Mesodermal cell (in vitro differentiated cells): ENCODE measurements around the gene SEMA6B.

ENCODE experiments used
- H3K27ac ChIP-seq: 2 replicates; pipeline ENCODE4 v1.7.0; 2013; ENCODE audit warnings: mild to moderate bottlenecking, low read depth, low read length, moderate library complexity; ENCODE audit not compliant: severe bottlenecking
- H3K36me3 ChIP-seq: 2 replicates; pipeline ENCODE4 v1.7.1; 2013; ENCODE audit warnings: mild to moderate bottlenecking, low read length, moderate library complexity; ENCODE audit not compliant: control insufficient read depth, insufficient read depth
- H3K4me1 ChIP-seq: one replicate; pipeline ENCODE4 v1.7.1; 2013; ENCODE audit warnings: mild to moderate bottlenecking, low read length; ENCODE audit not compliant: insufficient read depth, control insufficient read depth, poor library complexity, severe bottlenecking
- H3K4me3 ChIP-seq: 2 replicates; pipeline ENCODE4 v1.7.0; 2013; ENCODE audit warnings: low read length, control low read depth, mild to moderate bottlenecking; ENCODE audit not compliant: insufficient read depth, poor library complexity, severe bottlenecking; ENCODE audit errors: extremely low read depth
- H3K9me3 ChIP-seq: 2 replicates; pipeline ENCODE4 v1.7.1; 2013; ENCODE audit warnings: mild to moderate bottlenecking, low read length, moderate library complexity; ENCODE audit not compliant: control insufficient read depth
- WGBS, 2 experiments: methylation state at CpG; one replicate each; pipeline ENCODE4 v1.1.5; 2013; ENCODE audit warnings: missing lambda C conversion rate in 2 of 2; ENCODE audit not compliant: insufficient coverage in 2 of 2; 5-methylcytosine and 5-hydroxymethylcytosine counted together

SEMA6B gene

GRCh38 chr19:4512070-4512469, 47.4 kb downstream of the SEMA6B start:
- Histone ChIP-seq H3K36me3 (peaks cover 1% of the 10 kb centered on the region), H3K4me1 (no peaks in the 10 kb centered on the region), H3K9me3 (no peaks in the 10 kb centered on the region), H3K27ac (no peak overlapping the region), H3K4me3 (no peak overlapping the region)
- WGBS, 2 experiments: 87 to 89% methylated on average over 17 of the region's 17 CpGs

GRCh38 chr19:4511300-4512054, 48.0 kb downstream of the SEMA6B start:
- Histone ChIP-seq H3K27ac (no peak overlapping the region), H3K4me3 (no peak overlapping the region), H3K4me1 (peaks cover 5% of the 10 kb centered on the region), H3K9me3 (no peaks in the 10 kb centered on the region), H3K36me3 (peaks cover 7% of the 10 kb centered on the region)
- WGBS, 2 experiments: 82 to 85% methylated on average over 27 of the region's 27 CpGs

- Histone ChIP-seq H3K4me1 (peaks cover 9% of the 10 kb centered on the region), H3K27ac (no peak overlapping the region), H3K4me3 (no peak overlapping the region), H3K9me3 (no peaks in the 10 kb centered on the region), H3K36me3 (peaks cover 14% of the 10 kb centered on the region)
- WGBS, 2 experiments: 88 to 91% methylated on average over 33 to 34 of the region's 37 CpGs
These were observed 48.8 kb downstream of the SEMA6B start for GRCh38 chr19:4510435-4511255.

- Histone ChIP-seq H3K4me1 (peaks cover 9% of the 10 kb centered on the region), H3K4me3 (no peak overlapping the region), H3K9me3 (no peaks in the 10 kb centered on the region), H3K36me3 (peaks cover 25% of the 10 kb centered on the region), H3K27ac (no peak overlapping the region)
- WGBS, 2 experiments: 88 to 96% methylated on average over 13 of the region's 21 CpGs
These were observed 50.8 kb downstream of the SEMA6B start for GRCh38 chr19:4508698-4509097.

- H3K9me3 ChIP-seq: no peaks in the 10 kb centered on the region
- WGBS, 2 experiments: 90% methylated on average over 15 to 17 of the region's 17 CpGs
- H3K4me3 ChIP-seq: no peak overlapping the region
- no peak overlapping the region for H3K27ac ChIP-seq
- peaks cover 9% of the 10 kb centered on the region for H3K4me1 ChIP-seq
- H3K36me3 ChIP-seq: peaks cover 26% of the 10 kb centered on the region
These were observed 51.7 kb downstream of the SEMA6B start for GRCh38 chr19:4507804-4508203.

GRCh38 chr19:4507150-4507452, 52.4 kb downstream of the SEMA6B start:
- peaks cover 9% of the 10 kb centered on the region for H3K4me1 ChIP-seq
- peak overlapping the region; percentile 53 for H3K27ac ChIP-seq
- H3K36me3 ChIP-seq: peaks cover 33% of the 10 kb centered on the region
- WGBS, 2 experiments: 89 to 93% methylated on average over 12 of the region's 12 CpGs
- H3K9me3 ChIP-seq: no peaks in the 10 kb centered on the region
- H3K4me3 ChIP-seq: no peak overlapping the region

- peak overlapping the region; percentile 53 for H3K27ac ChIP-seq
- WGBS, 2 experiments: 94 to 96% methylated on average over 9 to 17 of the region's 17 CpGs
- no peaks in the 10 kb centered on the region for H3K9me3 ChIP-seq
- H3K36me3 ChIP-seq: peaks cover 36% of the 10 kb centered on the region
- H3K4me1 ChIP-seq: peaks cover 9% of the 10 kb centered on the region
- no peak overlapping the region for H3K4me3 ChIP-seq
These were observed 52.9 kb downstream of the SEMA6B start for GRCh38 chr19:4506449-4507149.

- WGBS, 2 experiments: 96 to 97% methylated on average over 32 to 33 of the region's 34 CpGs
- no peak overlapping the region for H3K27ac ChIP-seq
- no peaks in the 10 kb centered on the region for H3K9me3 ChIP-seq
- H3K4me1 ChIP-seq: peaks cover 9% of the 10 kb centered on the region
- peaks cover 43% of the 10 kb centered on the region for H3K36me3 ChIP-seq
- no peak overlapping the region for H3K4me3 ChIP-seq
These were observed 53.7 kb downstream of the SEMA6B start for GRCh38 chr19:4505570-4506448.

GRCh38 chr19:4504891-4505569, 54.5 kb downstream of the SEMA6B start:
- H3K36me3 ChIP-seq: peaks cover 51% of the 10 kb centered on the region
- H3K27ac ChIP-seq: no peak overlapping the region
- peaks cover 9% of the 10 kb centered on the region for H3K4me1 ChIP-seq
- H3K4me3 ChIP-seq: no peak overlapping the region
- 86 to 94% methylated on average over 10 to 14 of the region's 15 CpGs for WGBS, 2 experiments
- no peaks in the 10 kb centered on the region for H3K9me3 ChIP-seq

- Histone ChIP-seq H3K27ac (no peak overlapping the region), H3K36me3 (peaks cover 53% of the 10 kb centered on the region), H3K4me3 (no peak overlapping the region), H3K9me3 (no peaks in the 10 kb centered on the region), H3K4me1 (peaks cover 9% of the 10 kb centered on the region)
- 97 to 98% methylated on average over 22 of the region's 23 CpGs for WGBS, 2 experiments
These were observed 55.2 kb downstream of the SEMA6B start for GRCh38 chr19:4504297-4504701.
